Common myeloid progenitor, CD34-positive (primary cell): ENCODE results near the gene ZNF710.

Experiments used
- CTCF ChIA-PET: fragments of 350-600 bp; sonication (Branson Sonifier 250); formaldehyde crosslinking; loops from one replicate; lab custom pipeline; 2021; ENCODE audit warnings: antibody characterized with exemption; lab: Charles Lee
- POLR2A ChIA-PET: fragments of 350-600 bp; sonication (Branson Sonifier 250); formaldehyde crosslinking; loops from one replicate; lab custom pipeline; 2021; ENCODE audit warnings: antibody characterized with exemption; lab: Charles Lee
- DNase-seq, 3 donors: peaks; one replicate each; pipeline versions ENCODE4 v3.0.0 to v3.0.0-alpha.2; 2013
- H3K27ac ChIP-seq, 2 experiments: 1 replicate in 1 of 2; 2 replicates in 1 of 2; pipeline ENCODE4 v1.7.0; 2013; ENCODE audit warnings: inconsistent platforms in 2 of 2, low read length in 2 of 2, mild to moderate bottlenecking in 2 of 2, low read depth in 1 of 2, moderate library complexity in 1 of 2; ENCODE audit not compliant: severe bottlenecking in 2 of 2, insufficient read depth in 1 of 2, poor library complexity in 1 of 2
- H3K27me3 ChIP-seq, 5 experiments: replicated peaks in 2 of 5; 1 replicate in 3 of 5; 2 replicates in 2 of 5; pipeline versions ENCODE4 v1.6.1 to v1.7.0; 2013; ENCODE audit warnings: low read length in 4 of 5, mild to moderate bottlenecking in 2 of 5, moderate library complexity in 2 of 5, inconsistent platforms in 1 of 5; ENCODE audit not compliant: insufficient read depth in 5 of 5, control insufficient read depth in 4 of 5
- H3K36me3 ChIP-seq, 4 experiments: 1 replicate in 2 of 4; 2 replicates in 2 of 4; pipeline versions ENCODE4 v1.6.1 to v1.7.0; 2013; ENCODE audit warnings: low read length in 3 of 4, control low read depth in 1 of 4, mild to moderate bottlenecking in 1 of 4; ENCODE audit not compliant: control insufficient read depth in 4 of 4, insufficient read depth in 4 of 4
- H3K4me1 ChIP-seq, 4 experiments: 1 replicate in 3 of 4; 2 replicates in 1 of 4; pipeline versions ENCODE4 v1.6.1 to v1.7.1; 2013; ENCODE audit warnings: low read length in 3 of 4, mild to moderate bottlenecking in 3 of 4, control low read depth in 1 of 4, inconsistent platforms in 1 of 4, moderate library complexity in 1 of 4; ENCODE audit not compliant: control insufficient read depth in 4 of 4, insufficient read depth in 4 of 4; ENCODE audit errors: control extremely low read depth in 1 of 4
- H3K4me3 ChIP-seq, 7 experiments: 1 replicate in 4 of 7; 2 replicates in 3 of 7; pipeline versions ENCODE4 v1.5.1 to v1.7.0; 2013; ENCODE audit warnings: mild to moderate bottlenecking in 7 of 7, low read length in 6 of 7, moderate library complexity in 6 of 7, inconsistent platforms in 2 of 7, low read depth in 2 of 7, control low read depth in 1 of 7; ENCODE audit not compliant: insufficient read depth in 4 of 7, control insufficient read depth in 1 of 7; ENCODE audit errors: extremely low read depth in 1 of 7
- H3K9me3 ChIP-seq, 5 experiments: 1 replicate in 4 of 5; 2 replicates in 1 of 5; pipeline versions ENCODE4 v1.6.1 to v1.7.1; 2013; ENCODE audit warnings: low read length in 4 of 5, mild to moderate bottlenecking in 2 of 5, inconsistent platforms in 1 of 5, low read depth in 1 of 5, moderate library complexity in 1 of 5; ENCODE audit not compliant: control insufficient read depth in 4 of 5, insufficient read depth in 2 of 5; ENCODE audit errors: control extremely low read depth in 1 of 5
- WGBS: methylation state at CpG from one replicate; pipeline ENCODE4 v1.1.5; 2013; ENCODE audit not compliant: insufficient coverage; 5-methylcytosine and 5-hydroxymethylcytosine counted together

The ZNF710 gene

GRCh38 chr15:90006217-90007075 is 5.3 kb downstream of the ZNF710 start:
- Histone ChIP-seq H3K4me3 (no peak overlapping the region), H3K4me1 (peaks cover 7 to 65% (median 16%) of the 10 kb centered on the region in 4 experiments), H3K36me3 (peaks cover 0 to 23% (median 1%) of the 10 kb centered on the region in 4 experiments), H3K27me3 (no peaks in the 10 kb centered on the region), H3K27ac (no peak overlapping the region), H3K9me3 (peaks cover 0 to 4% (median 0%) of the 10 kb centered on the region in 5 experiments)
- ChIA-PET POLR2A (no interaction called here), CTCF (interaction anchor here (0.9 to 3.2 kb wide), 2 partner anchors 28 to 107 kb away, joined by 3 to 11 read pairs; no protein-coding TSS in a partner anchor)
- 95% methylated on average over 2 of the region's 4 CpGs for WGBS
- no peak for DNase-seq

- H3K27ac ChIP-seq: no peak overlapping the region
- CTCF ChIA-PET: interaction anchor here (0.9 to 3.2 kb wide), 2 partner anchors 28 to 107 kb away, joined by 3 to 11 read pairs; no protein-coding TSS in a partner anchor
- H3K4me1 ChIP-seq: peaks cover 7 to 65% (median 16%) of the 10 kb centered on the region in 4 experiments
Observed at GRCh38 chr15:90007076-90007460, 5.9 kb downstream of the ZNF710 start.

GRCh38 chr15:90008607-90009006 is 7.5 kb downstream of the ZNF710 start:
- no peak for DNase-seq
- WGBS: 100% methylated on average over 3 of the region's 7 CpGs
- ChIA-PET CTCF (interaction anchor here (3.2 kb wide), 1 partner anchor 26 kb away, joined by 11 read pairs; no protein-coding TSS in a partner anchor), POLR2A (no interaction called here)
- Histone ChIP-seq H3K27ac (no peak overlapping the region), H3K27me3 (no peaks in the 10 kb centered on the region), H3K36me3 (peaks cover 0 to 23% (median 1%) of the 10 kb centered on the region in 4 experiments), H3K9me3 (peaks cover 0 to 10% (median 0%) of the 10 kb centered on the region in 5 experiments), H3K4me3 (no peak overlapping the region), H3K4me1 (peaks cover 5 to 61% (median 16%) of the 10 kb centered on the region in 4 experiments)

More at GRCh38 chr15:90007076-90007460, 5.9 kb downstream of the ZNF710 start:
- POLR2A ChIA-PET: no interaction called here
- no peak overlapping the region for H3K4me3 ChIP-seq
- H3K27me3 ChIP-seq: no peaks in the 10 kb centered on the region
- DNase-seq: no peak
- H3K36me3 ChIP-seq: peaks cover 0 to 23% (median 1%) of the 10 kb centered on the region in 4 experiments
- 84% methylated on average over 3 of the region's 4 CpGs for WGBS
- H3K9me3 ChIP-seq: peaks cover 0 to 9% (median 0%) of the 10 kb centered on the region in 5 experiments

GRCh38 chr15:90009301-90010022 is 8.3 kb downstream of the ZNF710 start:
- Histone ChIP-seq H3K9me3 (peaks cover 0 to 10% (median 0%) of the 10 kb centered on the region in 5 experiments), H3K4me3 (no peak overlapping the region), H3K4me1 (peaks cover 7 to 59% (median 15%) of the 10 kb centered on the region in 4 experiments), H3K27ac (no peak overlapping the region), H3K27me3 (no peaks in the 10 kb centered on the region), H3K36me3 (peaks cover 0 to 23% (median 1%) of the 10 kb centered on the region in 4 experiments)
- DNase-seq: peak in 2 of 3 donors; percentile 15 to 40
- 85% methylated on average over 6 of the region's 6 CpGs for WGBS
- ChIA-PET CTCF (interaction anchor here (1.3 to 3.2 kb wide), 3 partner anchors 10 to 28 kb away, joined by 3 to 11 read pairs (median 3); no protein-coding TSS in a partner anchor), POLR2A (interaction anchor here (0.6 kb wide), 1 partner anchor 46 kb away, joined by 3 read pairs; no protein-coding TSS in a partner anchor)

- WGBS: 98% methylated on average over 7 of the region's 8 CpGs
- H3K27me3 ChIP-seq: no peaks in the 10 kb centered on the region
- peaks cover 0 to 10% (median 0%) of the 10 kb centered on the region in 5 experiments for H3K9me3 ChIP-seq
- no peak overlapping the region for H3K4me3 ChIP-seq
- H3K4me1 ChIP-seq: peaks cover 7 to 43% (median 13%) of the 10 kb centered on the region in 4 experiments
- H3K27ac ChIP-seq: no peak overlapping the region
- peaks cover 0 to 17% (median 0%) of the 10 kb centered on the region in 4 experiments for H3K36me3 ChIP-seq
- POLR2A ChIA-PET: no interaction called here
- peak in 1 of 3 donors; percentile 13 for DNase-seq
- CTCF ChIA-PET: no interaction called here
Observed at GRCh38 chr15:90011705-90012104, 10.6 kb downstream of the ZNF710 start.

- Histone ChIP-seq H3K4me3 (peak overlapping the region in 3 of 7 experiments; percentile 12 to 57 (median 30)), H3K27me3 (no peaks in the 10 kb centered on the region), H3K4me1 (peaks cover 7 to 38% (median 13%) of the 10 kb centered on the region in 4 experiments), H3K9me3 (peaks cover 0 to 10% (median 0%) of the 10 kb centered on the region in 5 experiments), H3K27ac (no peak overlapping the region), H3K36me3 (peaks cover 0 to 11% (median 0%) of the 10 kb centered on the region in 4 experiments)
- peak; percentile 57 to 88 (median 85) for DNase-seq
- POLR2A ChIA-PET: interaction anchor here (1.3 kb wide), 1 partner anchor 21 kb away, joined by 4 read pairs; no protein-coding TSS in a partner anchor
- CTCF ChIA-PET: interaction anchor here (0.9 to 1.5 kb wide), 3 partner anchors 17 to 69 kb away, joined by 3 to 4 read pairs (median 3); no protein-coding TSS in a partner anchor
- WGBS: 12% methylated on average over 4 of the region's 6 CpGs
Observed at GRCh38 chr15:90013503-90013937, 12.4 kb downstream of the ZNF710 start.
